Fibroblast of peridontal ligament (primary cell): ENCODE measurements around the gene AATK.

Experiments used
- DNase-seq: peaks from one replicate; pipeline ENCODE4 v3.0.0-alpha.2; 2010; ENCODE audit errors: extremely low read depth

The AATK gene

DNA sequence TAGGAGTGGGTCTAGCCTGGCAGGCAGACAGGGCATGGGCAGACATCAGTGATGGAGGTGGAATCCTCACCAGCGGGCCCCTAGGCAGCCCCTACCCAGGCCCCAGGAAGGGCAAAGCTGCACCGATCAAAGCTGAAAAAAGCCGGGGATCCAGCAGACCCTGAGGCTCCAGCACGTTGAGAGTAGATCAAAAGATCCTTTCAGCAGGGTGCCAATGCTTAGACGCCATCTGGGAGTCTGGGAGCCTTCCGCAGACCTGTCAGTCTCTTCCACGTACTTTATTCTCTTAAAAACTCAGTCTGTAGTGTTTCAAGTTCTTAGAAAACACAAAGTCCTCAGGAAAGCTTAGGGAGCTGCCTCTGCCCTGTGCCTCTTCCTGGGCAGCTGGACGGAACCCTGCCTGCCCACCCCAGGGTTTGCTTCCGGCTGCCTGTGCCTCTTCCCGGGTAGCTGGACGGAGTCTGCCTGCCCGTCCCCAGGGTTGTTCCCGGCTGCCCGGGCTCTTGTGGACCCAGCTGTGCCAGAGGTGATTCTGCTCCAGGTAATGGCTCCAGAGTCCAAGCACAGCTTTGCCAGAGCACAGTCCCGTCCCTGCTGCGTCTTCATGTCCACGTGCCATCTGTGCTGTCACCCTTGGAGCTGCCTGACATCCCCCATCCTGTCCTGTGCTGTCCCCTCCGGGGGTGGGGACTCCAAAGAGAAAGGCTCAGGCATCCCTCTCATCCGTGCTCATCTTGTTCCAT lies 51.5 kb downstream of the AATK start:
- DNase-seq: no peak

DNA sequence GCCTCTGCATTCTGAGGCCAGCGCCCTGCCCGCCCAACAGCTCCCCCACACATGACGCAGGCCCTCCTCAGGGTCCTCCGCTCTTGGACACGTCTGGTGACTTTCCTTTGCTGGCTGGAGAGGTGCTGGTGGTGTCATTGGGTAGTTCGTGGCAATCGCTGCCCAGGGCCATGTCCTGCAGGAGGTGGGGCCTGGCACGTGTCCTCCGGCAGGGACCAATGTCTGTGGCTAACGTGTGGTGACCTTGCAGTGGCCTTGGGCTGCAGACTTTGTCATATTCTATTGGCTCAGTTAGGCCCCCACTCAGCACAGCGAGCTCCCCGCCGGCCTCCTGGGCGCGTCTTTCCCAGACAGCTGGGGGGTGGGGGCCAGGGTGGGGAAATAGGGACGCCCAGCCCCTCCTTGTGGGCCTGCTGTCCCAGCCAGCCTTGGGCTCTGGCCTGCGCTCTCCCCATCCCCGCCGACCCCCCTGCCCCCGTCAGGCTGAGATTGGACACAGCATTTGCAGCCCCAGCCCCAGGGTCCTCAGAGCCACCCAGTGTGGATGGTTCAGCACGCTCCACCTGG lies 52.8 kb downstream of the AATK start:
- DNase-seq: no peak

- DNase-seq: no peak
Measured at GRCh38 chr17:81112450-81112849, 53.6 kb downstream of the AATK start.

- no peak for DNase-seq
Measured at GRCh38 chr17:81111066-81111465, 55.0 kb downstream of the AATK start.

DNA sequence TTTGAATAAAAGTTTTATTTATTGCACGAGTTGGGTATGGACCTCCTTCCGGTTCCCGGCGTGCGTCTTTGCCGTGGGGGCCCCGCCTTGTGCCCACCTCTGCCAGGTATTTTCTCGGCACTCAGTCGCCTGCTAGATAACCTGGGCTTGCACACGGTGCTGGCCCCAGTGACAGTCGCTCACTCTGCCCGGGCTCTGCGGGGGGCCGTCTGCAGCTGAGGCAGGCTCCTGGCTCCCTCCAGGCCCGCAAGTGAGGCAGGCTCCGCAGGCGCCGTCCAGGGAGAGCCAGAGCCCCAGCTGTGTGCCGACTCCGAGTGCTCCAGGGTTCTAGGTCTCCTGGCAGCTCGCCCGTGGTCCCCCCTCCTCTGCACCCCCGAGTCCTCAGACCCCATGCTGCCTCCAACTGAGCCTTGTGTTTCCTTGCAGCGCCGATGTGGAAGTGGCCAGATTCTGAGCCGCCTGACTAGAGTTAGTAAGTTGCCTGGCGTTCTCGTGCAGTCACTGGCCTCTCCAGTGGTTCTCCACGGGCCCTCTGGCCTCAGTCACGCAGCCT lies 55.5 kb downstream of the AATK start:
- no peak for DNase-seq

- no peak for DNase-seq
Measured at GRCh38 chr17:81109957-81110356, 56.1 kb downstream of the AATK start.

DNA sequence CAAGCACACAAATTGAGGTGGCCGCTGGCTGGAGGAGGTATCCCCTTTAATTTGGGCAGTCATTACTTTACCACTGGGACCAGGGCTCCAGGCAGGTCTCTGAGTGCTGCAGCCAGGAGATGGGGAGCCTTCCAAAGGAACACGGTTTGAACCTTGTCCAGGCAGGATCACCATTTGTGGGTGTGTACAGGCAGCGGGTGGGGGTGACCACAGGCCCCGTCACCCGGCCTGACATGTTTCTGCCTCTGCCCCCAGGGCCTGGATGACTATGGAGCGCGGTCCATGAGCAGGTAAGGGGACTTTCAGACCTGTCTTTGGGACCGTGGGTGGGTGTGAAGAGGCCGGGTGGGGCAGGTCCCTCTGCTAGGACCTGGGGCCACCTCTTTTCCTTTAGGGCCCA lies 57.8 kb downstream of the AATK start:
- no peak for DNase-seq

GRCh38 chr17:81106716-81107115 lies 59.3 kb downstream of the AATK start:
- no peak for DNase-seq

GRCh38 chr17:81103379-81103778 lies 62.6 kb downstream of the AATK start:
- DNase-seq: no peak

DNA sequence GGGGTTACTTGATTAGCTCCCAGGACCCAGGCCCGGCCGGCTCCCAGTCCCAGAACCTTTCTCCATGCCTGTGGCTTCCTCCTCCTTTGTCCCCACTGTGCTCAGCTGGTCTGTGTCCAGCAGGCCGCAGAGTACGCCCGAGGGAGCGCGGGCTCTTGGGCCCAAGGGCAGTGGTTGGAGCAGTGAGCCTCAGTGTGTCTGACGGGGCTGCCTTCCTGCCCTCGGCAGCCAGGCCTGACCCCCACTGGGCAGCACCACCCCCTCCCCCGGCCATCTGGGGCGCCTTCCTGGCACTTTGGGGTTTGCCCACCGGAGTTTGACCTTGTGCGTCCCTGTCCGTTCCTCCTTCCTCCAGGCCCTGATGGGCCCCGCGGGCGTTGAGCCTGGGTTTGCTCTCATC lies 63.2 kb downstream of the AATK start:
- no peak for DNase-seq

DNA sequence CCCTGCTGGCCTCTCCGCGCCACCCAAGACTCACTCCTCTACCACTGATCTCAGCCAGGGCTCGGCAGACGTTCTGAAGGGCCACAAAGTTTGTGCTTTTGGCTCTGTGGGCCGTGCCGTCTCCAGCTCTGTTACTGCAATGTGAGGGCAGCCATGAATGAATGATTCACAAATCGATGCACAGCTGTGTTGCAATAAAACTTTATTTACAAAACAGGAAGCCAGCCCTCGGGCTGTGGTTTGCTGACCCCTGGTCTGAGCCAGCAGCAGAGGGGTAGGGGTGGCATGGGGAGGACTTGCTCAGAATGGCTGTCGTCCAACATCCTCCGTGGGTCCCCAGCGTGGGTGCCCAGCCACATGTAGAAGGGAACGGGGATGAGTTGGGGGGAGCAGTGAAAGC lies 63.7 kb downstream of the AATK start:
- DNase-seq: no peak

- DNase-seq: peak; percentile 65
Measured at GRCh38 chr17:81101614-81102306, 64.3 kb downstream of the AATK start.

DNA sequence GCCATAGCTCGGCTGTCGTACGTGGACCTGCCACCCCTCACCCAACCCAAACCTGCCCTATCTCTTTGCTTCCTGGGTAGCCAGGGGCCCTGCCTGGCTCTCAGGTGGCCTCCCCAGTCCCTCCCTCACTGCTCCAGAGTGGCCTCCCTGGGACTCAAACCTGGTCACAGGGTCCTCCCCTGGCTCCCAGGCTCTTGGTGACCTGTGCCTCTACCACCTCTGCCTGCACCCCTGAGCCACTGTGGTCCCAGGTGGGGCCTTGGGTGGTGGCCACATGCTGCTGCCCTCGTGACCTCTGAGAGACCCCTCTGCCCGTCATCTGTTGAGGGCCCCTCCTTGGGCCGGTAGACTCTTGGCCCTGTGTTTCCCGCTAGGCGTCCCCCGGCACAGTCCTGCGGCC lies 65.4 kb downstream of the AATK start:
- no peak for DNase-seq

DNA sequence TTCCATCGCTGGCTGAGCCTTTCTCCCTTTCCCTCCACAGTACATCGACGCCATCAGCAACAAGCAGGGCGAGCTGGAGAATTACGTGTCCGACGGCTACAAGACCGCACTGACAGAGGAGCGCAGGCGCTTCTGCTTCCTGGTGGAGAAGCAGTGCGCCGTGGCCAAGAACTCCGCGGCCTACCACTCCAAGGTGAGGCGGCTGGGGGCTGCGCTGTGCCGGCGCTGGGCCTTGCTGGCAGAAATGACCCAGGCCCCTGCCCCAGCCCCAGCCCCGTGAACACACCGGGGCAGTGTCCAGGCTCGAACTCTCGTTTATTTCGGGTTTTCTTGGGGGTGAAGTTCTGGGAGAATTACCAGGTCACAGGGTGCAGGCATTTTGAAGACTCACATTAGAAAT lies 66.1 kb downstream of the AATK start:
- DNase-seq: no peak

DNA sequence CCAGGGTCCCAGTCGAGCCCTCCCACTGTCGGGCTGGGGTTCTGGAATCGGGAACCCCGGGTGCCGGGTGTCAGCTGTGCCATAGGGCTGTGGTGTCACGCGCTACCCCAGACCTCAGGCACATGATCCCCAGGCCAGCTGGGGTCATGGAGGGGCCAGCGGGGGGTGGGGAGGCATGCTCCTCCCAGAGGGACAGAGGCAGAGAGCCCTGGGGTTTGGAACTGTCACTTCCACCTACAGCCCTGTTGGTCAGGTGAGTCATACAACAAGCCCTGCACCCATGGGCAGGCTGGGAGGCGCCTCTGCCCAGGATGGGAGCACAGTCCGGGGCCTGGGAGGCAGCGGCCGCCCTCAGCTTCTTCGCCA lies 68.1 kb downstream of the AATK start:
- DNase-seq: no peak

- peak; percentile 80 for DNase-seq
Measured at GRCh38 chr17:81097134-81097942, 68.7 kb downstream of the AATK start.

DNA sequence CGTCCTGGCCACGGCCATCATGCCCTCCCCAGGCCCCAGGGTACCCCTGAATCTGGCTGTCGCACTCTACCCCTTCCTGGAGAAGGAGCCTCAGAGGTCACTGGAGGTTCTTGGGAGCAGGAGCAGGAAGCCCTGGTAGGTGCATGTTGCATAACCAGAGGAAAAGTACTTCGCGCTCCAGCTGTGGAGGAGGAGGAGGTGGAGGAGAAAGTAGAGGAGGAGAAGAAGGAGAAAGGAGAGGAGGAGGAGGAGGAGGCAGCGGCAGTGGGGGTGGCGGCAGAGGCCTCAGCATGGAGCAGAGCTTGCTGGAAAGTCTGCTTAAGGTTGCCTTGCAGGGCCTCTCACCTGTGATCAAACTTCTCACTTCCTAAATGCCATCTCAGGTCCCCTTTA lies 69.3 kb downstream of the AATK start:
- no peak for DNase-seq

DNA sequence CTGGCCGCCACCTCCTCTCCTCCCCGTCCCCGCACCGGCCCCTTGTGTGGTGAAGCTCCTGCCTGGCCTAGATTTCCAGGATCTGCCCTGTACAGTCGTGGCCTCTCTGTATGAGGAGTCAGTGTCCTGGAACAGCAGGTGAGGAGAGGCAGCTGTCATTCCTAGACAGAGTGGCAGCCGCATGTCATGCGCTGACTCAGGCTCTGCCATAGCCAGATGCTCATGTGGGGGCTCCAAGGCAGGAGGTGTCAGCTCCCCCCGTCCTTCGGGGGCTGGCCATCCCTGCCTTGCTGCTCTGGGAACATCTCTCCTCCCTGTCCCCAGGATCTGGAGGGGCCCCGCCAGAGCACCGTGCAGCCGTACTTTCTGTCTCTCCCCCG lies 70.6 kb downstream of the AATK start:
- DNase-seq: no peak

DNA sequence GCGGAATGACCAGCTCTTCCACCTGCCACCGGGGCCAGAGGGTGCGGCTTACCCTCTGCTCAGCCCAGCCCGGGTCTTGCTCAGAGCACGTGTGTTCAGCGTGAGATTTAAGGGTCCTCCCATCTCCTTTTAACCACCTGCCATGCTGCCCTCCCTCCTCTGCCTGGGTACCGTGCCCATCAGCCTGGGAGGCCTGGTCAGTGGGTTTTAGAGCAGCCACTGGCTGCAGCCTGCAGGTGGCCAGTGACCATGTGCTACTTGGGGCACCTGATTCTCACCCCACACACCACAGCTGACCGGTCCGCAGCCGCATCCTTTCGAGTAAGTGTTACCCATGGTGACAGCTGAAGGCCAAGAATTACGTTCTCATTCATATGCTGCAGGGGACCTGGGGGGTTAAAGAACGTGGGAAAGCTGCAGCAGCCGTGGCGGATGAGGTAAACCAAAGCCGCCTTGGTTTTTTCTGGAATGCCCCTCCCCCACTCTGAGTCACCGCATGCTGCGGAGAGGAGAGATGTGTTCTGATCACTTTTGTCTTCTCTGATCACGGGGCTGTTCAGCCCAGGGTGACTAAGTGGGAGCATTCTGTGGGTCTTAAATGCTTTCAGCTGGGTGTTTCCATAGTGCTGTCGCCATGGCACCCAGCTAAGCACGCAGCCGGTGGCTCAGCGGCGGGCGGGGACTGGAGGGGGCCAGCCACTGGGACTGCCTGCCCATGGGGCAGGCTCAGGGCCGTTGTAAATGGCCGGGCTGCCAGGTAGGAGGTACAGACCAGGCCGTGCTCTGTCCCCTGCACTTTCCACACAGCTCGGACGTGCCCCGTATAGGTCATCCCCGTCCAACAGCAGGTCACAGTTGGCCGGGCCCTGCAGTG lies 71.3 kb downstream of the AATK start:
- DNase-seq: peak; percentile 99

DNA sequence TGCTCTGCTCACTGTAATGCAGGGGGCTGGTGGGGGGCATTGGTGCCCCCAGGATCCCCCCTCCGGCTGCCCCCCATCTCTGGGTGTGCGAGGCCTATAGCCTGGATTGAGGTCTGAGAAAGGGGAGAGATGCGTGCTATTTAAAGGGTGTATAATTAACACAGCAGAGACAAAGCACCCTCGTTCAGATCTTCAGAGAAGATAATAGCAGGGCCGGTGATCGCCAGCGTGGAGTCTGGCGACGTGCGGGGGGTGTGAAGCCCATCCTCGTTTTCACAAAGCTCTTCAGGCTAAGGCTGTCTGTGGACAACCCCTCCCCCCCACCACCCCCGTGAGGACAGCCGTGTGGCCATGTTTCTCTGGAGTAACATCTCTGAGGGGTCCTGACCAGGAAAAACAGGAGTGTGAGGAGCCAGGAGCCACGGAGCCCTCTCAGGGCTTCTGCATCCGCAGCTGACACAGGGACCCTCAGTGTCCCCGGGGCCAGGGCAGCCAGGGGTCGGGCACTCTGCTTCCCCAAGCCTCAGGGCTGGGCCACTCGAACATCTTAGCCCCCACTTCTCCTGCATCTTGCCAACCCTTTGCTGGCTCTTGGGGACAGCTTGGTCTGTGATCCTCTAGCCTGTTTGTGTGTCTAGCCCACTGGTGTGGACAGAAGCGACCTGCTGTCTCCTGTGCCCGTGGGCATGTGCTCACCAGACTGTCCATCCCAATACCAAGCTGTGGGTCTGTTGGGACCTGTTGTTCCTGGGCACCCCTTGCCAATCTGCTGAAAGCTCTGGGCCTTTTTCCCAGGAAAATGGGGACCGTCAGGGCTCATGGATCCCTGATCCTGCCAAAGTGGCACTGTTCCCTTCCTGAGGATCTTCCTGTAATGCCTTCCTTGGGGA lies 72.2 kb downstream of the AATK start:
- DNase-seq: no peak
